Measurements from ENCODE around the gene NFKBIZ.

Gene NFKBIZ

DNA sequence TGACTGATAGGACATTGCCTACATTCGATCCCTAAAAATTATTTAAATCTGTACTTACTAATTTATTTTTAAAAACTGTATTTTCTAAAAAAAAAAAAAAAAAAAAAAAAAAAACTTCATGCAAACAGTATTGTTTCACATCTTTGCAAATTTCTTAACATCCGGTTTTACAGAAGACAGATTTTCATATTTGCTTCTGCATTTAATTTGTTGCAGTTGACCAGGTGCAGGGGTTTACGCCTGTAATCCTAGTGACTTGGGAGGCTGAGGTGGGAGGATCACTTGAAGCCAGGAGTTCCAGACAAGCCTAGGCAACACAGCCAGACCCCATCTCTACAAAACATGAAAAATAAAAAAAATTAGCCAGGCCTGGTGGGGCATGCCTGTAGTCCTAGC lies 6.4 kb upstream of the NFKBIZ start:
- TF ChIP-seq EZH2 (IDR thresholded peaks at IDR 0.05) (no peak), FOXP2 (optimal IDR thresholded peaks at IDR 0.05; ENCODE audit: control extremely low read depth, extremely low read length, insufficient read depth) (no peak), POLR2AphosphoS5 (IDR thresholded peaks at IDR 0.05; ENCODE audit: borderline replicate concordance, low read depth, low read length) (no peak)
- H3K9ac ChIP-seq (ENCODE audit: insufficient read length): no peak overlapping the region
- no peak for DNase-seq (ENCODE audit: low read depth, low spot score)
- no peaks in the 10 kb centered on the region for H3K36me3 ChIP-seq (ENCODE audit: insufficient read depth, low read length)
- no peak overlapping the region for H3K27ac ChIP-seq
- no peak overlapping the region for H3K4me3 ChIP-seq
- no peaks in the 10 kb centered on the region for H3K9me3 ChIP-seq (ENCODE audit: low read depth, low read length)

DNA sequence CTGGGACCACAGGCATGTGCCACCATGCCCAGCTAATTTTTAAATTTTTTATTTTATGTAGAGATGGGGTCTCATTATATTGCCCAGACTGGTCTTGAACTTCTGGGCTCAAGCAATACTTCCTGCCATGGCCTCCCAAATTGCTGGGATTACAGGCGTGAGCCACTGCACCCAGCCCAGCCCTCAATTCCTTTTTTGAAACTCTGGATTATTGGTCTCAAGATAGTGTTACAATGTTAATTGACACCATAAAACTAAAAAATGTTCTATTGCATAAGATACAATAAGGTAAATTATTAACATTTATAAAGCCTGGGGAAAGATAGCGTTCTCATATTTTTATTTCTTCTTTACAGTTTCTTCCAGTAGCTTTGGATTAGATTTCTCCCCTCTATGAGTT lies 3.9 kb upstream of the NFKBIZ start:
- no peak for TF ChIP-seq EZH2 (IDR thresholded peaks at IDR 0.05)
- no peak for TF ChIP-seq POLR2AphosphoS5 (IDR thresholded peaks at IDR 0.05; ENCODE audit: borderline replicate concordance, low read depth, low read length)
- no peak for TF ChIP-seq FOXP2 (optimal IDR thresholded peaks at IDR 0.05; ENCODE audit: control extremely low read depth, extremely low read length, insufficient read depth)
- Histone ChIP-seq H3K36me3 (ENCODE audit: insufficient read depth, low read length) (no peaks in the 10 kb centered on the region), H3K9me3 (ENCODE audit: low read depth, low read length) (no peaks in the 10 kb centered on the region), H3K4me3 (no peak overlapping the region), H3K9ac (ENCODE audit: insufficient read length) (no peak overlapping the region), H3K27ac (no peak overlapping the region)
- no peak for DNase-seq (ENCODE audit: low read depth, low spot score)

DNA sequence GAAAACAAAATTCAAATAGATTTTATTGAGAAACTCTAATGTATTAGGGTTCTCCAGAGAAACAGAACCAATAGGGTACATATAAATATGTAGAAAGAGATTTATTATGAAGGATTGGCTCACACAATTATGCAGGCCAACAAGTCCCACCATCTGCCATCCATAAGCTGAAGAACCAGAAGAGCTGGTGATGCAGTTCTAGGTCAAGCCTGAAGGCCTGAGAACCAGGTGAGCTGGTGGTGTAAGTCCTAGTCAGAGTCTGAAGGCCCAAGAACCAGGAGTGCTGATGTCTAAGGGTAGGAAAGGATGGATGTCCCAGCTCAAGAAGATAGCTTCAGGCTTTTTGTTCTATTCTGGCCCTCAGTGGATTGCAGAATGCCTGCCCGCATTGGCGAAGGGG lies 2.6 kb upstream of the NFKBIZ start:
- Histone ChIP-seq H3K4me3 (no peak overlapping the region), H3K36me3 (ENCODE audit: insufficient read depth, low read length) (no peaks in the 10 kb centered on the region), H3K9ac (ENCODE audit: insufficient read length) (no peak overlapping the region), H3K27ac (no peak overlapping the region), H3K9me3 (ENCODE audit: low read depth, low read length) (no peaks in the 10 kb centered on the region)
- DNase-seq (ENCODE audit: low read depth, low spot score): no peak
- no peak for TF ChIP-seq EZH2 (IDR thresholded peaks at IDR 0.05)
- no peak for TF ChIP-seq POLR2AphosphoS5 (IDR thresholded peaks at IDR 0.05; ENCODE audit: borderline replicate concordance, low read depth, low read length)
- no peak for TF ChIP-seq FOXP2 (optimal IDR thresholded peaks at IDR 0.05; ENCODE audit: control extremely low read depth, extremely low read length, insufficient read depth)

DNA sequence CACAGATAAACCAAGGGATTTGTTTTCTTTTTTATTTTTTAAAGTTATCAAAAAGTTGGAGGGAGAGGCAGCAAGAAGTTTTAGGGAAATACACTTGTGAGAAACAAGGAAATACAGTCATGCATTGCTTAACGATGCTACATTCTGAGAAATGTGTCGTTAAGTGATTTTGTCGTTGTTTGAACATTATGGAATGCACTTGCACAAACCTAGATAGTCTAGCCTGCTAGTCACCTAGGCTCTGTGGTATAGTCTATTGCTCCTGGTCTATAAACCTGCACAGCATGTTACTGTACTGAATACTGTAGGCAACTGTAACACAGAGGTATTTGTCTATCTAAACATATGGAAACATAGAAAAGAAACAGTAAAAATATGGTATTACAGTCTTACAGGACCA lies 2.0 kb upstream of the NFKBIZ start:
- no peaks in the 10 kb centered on the region for H3K9me3 ChIP-seq (ENCODE audit: low read depth, low read length)
- no peak overlapping the region for H3K9ac ChIP-seq (ENCODE audit: insufficient read length)
- H3K36me3 ChIP-seq (ENCODE audit: insufficient read depth, low read length): no peaks in the 10 kb centered on the region
- no peak for DNase-seq (ENCODE audit: low read depth, low spot score)
- no peak overlapping the region for H3K27ac ChIP-seq
- no peak overlapping the region for H3K4me3 ChIP-seq
- TF ChIP-seq EZH2 (IDR thresholded peaks at IDR 0.05) (no peak), POLR2AphosphoS5 (IDR thresholded peaks at IDR 0.05; ENCODE audit: borderline replicate concordance, low read depth, low read length) (no peak)

DNA sequence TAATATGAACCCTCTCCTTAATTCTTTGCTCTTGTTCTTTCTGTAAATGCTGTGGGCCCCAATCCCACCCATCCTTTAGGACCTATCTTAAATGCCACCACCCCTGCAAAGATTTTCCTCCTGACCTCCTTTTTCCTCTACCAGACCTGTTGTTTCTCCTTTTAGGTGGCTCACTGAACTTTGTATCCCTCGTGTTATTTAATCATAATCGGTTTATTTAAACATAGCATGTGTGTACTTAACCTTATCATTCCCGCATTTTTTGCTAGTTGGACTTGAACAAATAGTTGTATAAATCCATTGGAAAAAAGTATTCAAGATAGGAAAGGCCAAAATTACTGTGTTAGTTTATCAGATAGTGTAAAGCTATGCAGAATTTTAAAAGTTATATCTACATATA lies 988 bp upstream of the NFKBIZ start:
- no peaks in the 10 kb centered on the region for H3K9me3 ChIP-seq (ENCODE audit: low read depth, low read length)
- DNase-seq (ENCODE audit: low read depth, low spot score): no peak
- H3K9ac ChIP-seq (ENCODE audit: insufficient read length): no peak overlapping the region
- H3K36me3 ChIP-seq (ENCODE audit: insufficient read depth, low read length): no peaks in the 10 kb centered on the region
- H3K27ac ChIP-seq: no peak overlapping the region
- no peak overlapping the region for H3K4me3 ChIP-seq
- no peak for TF ChIP-seq EZH2 (IDR thresholded peaks at IDR 0.05)
- TF ChIP-seq FOXP2 (optimal IDR thresholded peaks at IDR 0.05; ENCODE audit: control extremely low read depth, extremely low read length, insufficient read depth): no peak
- no peak for TF ChIP-seq POLR2AphosphoS5 (IDR thresholded peaks at IDR 0.05; ENCODE audit: borderline replicate concordance, low read depth, low read length)

DNA sequence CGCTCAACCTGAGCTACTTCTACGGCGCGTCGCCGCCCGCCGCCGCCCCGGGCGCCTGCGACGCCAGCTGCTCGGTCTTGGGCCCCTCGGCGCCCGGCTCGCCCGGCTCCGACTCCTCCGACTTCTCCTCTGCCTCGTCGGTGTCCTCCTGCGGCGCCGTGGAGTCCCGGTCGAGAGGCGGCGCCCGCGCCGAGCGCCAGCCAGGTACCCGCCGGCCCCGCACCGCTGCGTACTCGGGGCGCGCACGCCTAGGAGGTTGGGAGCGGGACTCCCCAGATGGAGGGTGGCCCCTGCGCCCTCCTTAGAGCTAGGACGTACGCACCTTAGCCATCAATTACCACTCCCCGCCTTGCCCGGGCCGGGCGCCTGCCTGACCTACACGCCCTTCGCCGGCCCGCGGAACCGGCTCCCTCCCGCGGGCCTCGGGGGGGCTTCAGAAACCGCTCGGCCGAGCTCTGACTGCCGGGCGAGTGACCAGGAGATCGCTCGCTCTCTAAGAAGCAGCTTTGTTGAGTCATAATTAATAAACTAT lies 466 bp downstream of the NFKBIZ start:
- Histone ChIP-seq H3K27ac (peak overlapping the region; percentile 20; the same call in 1 of the 2 replicates), H3K9ac (ENCODE audit: insufficient read length) (peak overlapping the region; percentile 63), H3K36me3 (ENCODE audit: insufficient read depth, low read length) (no peaks in the 10 kb centered on the region; the same call in 1 of the 2 replicates), H3K9me3 (ENCODE audit: low read depth, low read length) (no peaks in the 10 kb centered on the region), H3K4me3 (peak overlapping the region; percentile 83)
- DNase-seq (ENCODE audit: low read depth, low spot score): no peak
- TF ChIP-seq EZH2 (IDR thresholded peaks at IDR 0.05) (no peak), POLR2AphosphoS5 (IDR thresholded peaks at IDR 0.05; ENCODE audit: borderline replicate concordance, low read depth, low read length) (no peak), FOXP2 (optimal IDR thresholded peaks at IDR 0.05; ENCODE audit: control extremely low read depth, extremely low read length, insufficient read depth) (no peak)

DNA sequence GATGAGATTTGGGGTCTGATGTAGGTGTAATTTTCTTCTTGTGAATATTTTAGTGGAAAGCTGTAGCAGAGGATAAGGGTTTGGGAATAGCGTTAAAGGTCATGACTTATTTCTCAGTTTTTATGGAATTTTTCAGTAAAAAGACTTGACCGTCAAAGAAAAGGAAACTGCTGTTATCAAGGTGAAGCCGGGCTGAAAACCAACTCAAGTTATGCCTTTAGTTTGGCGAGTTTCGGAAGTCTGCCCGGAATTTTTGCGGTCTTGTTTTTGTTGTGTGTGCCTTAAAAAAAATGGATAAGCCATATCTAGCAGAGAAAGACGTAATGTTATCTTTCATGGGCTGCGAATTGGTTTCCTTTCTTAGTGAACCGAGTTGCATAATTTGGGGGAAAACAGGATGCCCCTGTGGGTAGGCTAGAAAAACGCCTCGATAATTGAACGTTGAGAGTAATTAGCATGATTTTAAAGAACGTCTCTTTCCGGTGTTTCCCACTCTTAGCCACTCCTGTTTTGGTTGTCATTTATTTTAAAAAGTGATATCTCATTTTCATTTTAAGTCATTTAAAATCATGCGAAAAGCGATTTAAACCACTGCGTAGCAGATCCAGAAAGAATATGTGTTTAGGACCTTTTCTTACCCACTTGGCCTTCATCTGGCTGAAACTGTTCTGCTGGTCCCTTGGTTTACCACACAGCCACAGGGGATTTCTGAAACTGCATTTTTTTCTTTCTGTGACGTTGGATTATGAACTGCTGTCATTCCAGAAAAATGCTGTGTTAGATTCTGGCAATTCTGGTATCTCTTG lies 1.1 kb downstream of the NFKBIZ start:
- Histone ChIP-seq H3K36me3 (ENCODE audit: insufficient read depth, low read length) (no peaks in the 10 kb centered on the region; the same call in 1 of the 2 replicates), H3K27ac (peak overlapping the region; percentile 20; the same call in 1 of the 2 replicates), H3K4me3 (peak overlapping the region; percentile 83), H3K9me3 (ENCODE audit: low read depth, low read length) (no peaks in the 10 kb centered on the region), H3K9ac (ENCODE audit: insufficient read length) (peak overlapping the region; percentile 63)
- DNase-seq (ENCODE audit: low read depth, low spot score): peak; percentile 63
- no peak for TF ChIP-seq EZH2 (IDR thresholded peaks at IDR 0.05)
- no peak for TF ChIP-seq POLR2AphosphoS5 (IDR thresholded peaks at IDR 0.05; ENCODE audit: borderline replicate concordance, low read depth, low read length)

DNA sequence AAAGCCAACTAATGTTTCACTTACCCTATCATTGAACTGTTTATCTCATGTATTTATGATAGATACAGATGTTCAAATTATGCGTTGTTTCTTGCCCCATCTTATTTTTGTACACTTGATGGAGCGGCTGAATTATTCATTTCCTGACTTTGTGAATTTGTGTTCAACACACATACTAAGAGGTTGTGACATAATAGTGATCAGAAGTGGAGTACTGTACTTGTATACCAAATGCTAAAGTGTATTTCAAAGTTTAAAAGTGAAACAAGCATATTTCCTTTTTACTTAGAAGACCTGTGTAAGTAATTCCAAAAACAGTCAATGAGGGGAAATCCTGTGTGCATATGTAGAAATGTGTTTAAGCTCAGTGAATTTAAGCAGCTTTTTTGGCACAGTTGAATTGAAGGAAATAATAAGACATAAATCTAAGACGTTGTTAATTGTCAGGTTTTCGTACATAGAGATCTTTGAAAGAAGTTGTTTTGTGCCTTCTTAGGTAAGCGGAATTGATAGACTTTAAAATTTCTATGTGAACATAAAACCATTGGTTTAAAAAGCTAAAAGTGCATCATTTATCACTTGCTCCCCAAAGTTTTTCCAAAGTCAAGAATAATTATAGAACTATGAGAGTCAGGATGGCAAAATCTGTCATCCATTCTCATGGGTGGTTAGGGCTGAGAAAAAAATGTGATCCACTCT lies 1.9 kb downstream of the NFKBIZ start:
- H3K9ac ChIP-seq (ENCODE audit: insufficient read length): no peak overlapping the region
- H3K9me3 ChIP-seq (ENCODE audit: low read depth, low read length): no peaks in the 10 kb centered on the region
- no peak for DNase-seq (ENCODE audit: low read depth, low spot score)
- no peaks in the 10 kb centered on the region; the same call in 1 of the 2 replicates for H3K36me3 ChIP-seq (ENCODE audit: insufficient read depth, low read length)
- TF ChIP-seq FOXP2 (optimal IDR thresholded peaks at IDR 0.05; ENCODE audit: control extremely low read depth, extremely low read length, insufficient read depth) (no peak), EZH2 (IDR thresholded peaks at IDR 0.05) (no peak), POLR2AphosphoS5 (IDR thresholded peaks at IDR 0.05; ENCODE audit: borderline replicate concordance, low read depth, low read length) (no peak)
- H3K4me3 ChIP-seq: peak overlapping the region; percentile 83
- H3K27ac ChIP-seq: 0 out of 2 replicates have a peak overlapping the region, but pooled peaks have one; percentile 20
